KMS-11 (cell line): ENCODE results near the gene FAM210A.
A peak's percentile ranks its signal among the peaks of the same experiment; 100 is the strongest.

Experiments used
- H2AFZ ChIP-seq: fragments of 200-600 bp; sonication (generic); 2 replicates; pipeline ENCODE4 v1.6.1; 2016; ENCODE audit warnings: antibody characterized with exemption, mixed run types, low read depth
- H3K27ac ChIP-seq: fragments of 200-600 bp; sonication (generic); 2 replicates; pipeline ENCODE4 v1.6.1; 2016; ENCODE audit warnings: mild to moderate bottlenecking, mixed run types
- H3K27me3 ChIP-seq: fragments of 200-600 bp; sonication (generic); 2 replicates; pipeline ENCODE4 v1.6.1; 2017; ENCODE audit warnings: mild to moderate bottlenecking, low read depth, mixed run types, moderate library complexity; ENCODE audit not compliant: insufficient read depth
- H3K36me3 ChIP-seq: fragments of 200-600 bp; sonication (generic); 2 replicates; pipeline ENCODE4 v1.6.1; 2017; ENCODE audit warnings: mild to moderate bottlenecking, mixed run types; ENCODE audit not compliant: insufficient read depth
- H3K4me1 ChIP-seq: fragments of 200-600 bp; sonication (generic); 2 replicates; pipeline ENCODE4 v1.6.1; 2016; ENCODE audit warnings: mild to moderate bottlenecking, low read depth, mixed run types; ENCODE audit not compliant: poor library complexity, severe bottlenecking
- H3K4me2 ChIP-seq: fragments of 200-600 bp; sonication (generic); 2 replicates; pipeline ENCODE4 v1.7.0; 2016; ENCODE audit warnings: mild to moderate bottlenecking, mixed run types
- H3K4me3 ChIP-seq: fragments of 200-600 bp; sonication (generic); IDR thresholded peaks from 2 replicates; pipeline ENCODE4 v1.6.1; 2017; ENCODE audit warnings: low read depth, low read length, mixed read lengths; ENCODE audit not compliant: insufficient read depth
- H3K79me2 ChIP-seq: fragments of 200-600 bp; sonication (generic); 2 replicates; pipeline ENCODE4 v1.6.1; 2016; ENCODE audit warnings: low read depth, mixed run types; ENCODE audit not compliant: insufficient read depth
- H3K9ac ChIP-seq: fragments of 200-600 bp; sonication (generic); 2 replicates; pipeline ENCODE4 v1.6.1; 2016; ENCODE audit warnings: mild to moderate bottlenecking, mixed run types
- H4K20me1 ChIP-seq: fragments of 200-600 bp; sonication (generic); 2 replicates; pipeline ENCODE4 v1.6.1; 2016; ENCODE audit warnings: mild to moderate bottlenecking, mixed run types; ENCODE audit not compliant: insufficient read depth
- CTCF ChIP-seq: fragments of 200-600 bp; sonication (generic); conservative IDR thresholded peaks from 2 replicates; pipeline ENCODE4 v1.6.1; 2017; ENCODE audit warnings: low read depth, mild to moderate bottlenecking, antibody characterized with exemption, low read length, moderate library complexity, mixed read lengths

The FAM210A gene

GRCh38 chr18:13725566-13726231, 659 bp downstream of the FAM210A start:
- no peaks in the 10 kb centered on the region for H3K36me3 ChIP-seq
- TF ChIP-seq CTCF: no peak
- H3K4me3 ChIP-seq: peak overlapping the region; percentile 35
- peak overlapping the region; percentile 84 for H2AFZ ChIP-seq
- H4K20me1 ChIP-seq: no peaks in the 10 kb centered on the region; the same call in 1 of the 2 replicates
- H3K4me2 ChIP-seq: peak overlapping the region; percentile 71
- peak overlapping the region; percentile 82 for H3K27ac ChIP-seq
- peaks cover 29% of the 10 kb centered on the region for H3K4me1 ChIP-seq
- H3K9ac ChIP-seq: peak overlapping the region; percentile 90
- H3K79me2 ChIP-seq: peaks cover 78% of the 10 kb centered on the region
- no peaks in the 10 kb centered on the region for H3K27me3 ChIP-seq

GRCh38 chr18:13720847-13721246, 5.5 kb downstream of the FAM210A start:
- Histone ChIP-seq H3K4me1 (peaks cover 10% of the 10 kb centered on the region), H3K4me2 (no peak overlapping the region), H2AFZ (no peak overlapping the region), H3K4me3 (no peak overlapping the region), H3K36me3 (no peaks in the 10 kb centered on the region), H3K9ac (no peak overlapping the region), H3K27me3 (no peaks in the 10 kb centered on the region), H3K79me2 (peaks cover 74% of the 10 kb centered on the region; the same call in 1 of the 2 replicates), H3K27ac (no peak overlapping the region), H4K20me1 (no peaks in the 10 kb centered on the region; the same call in 1 of the 2 replicates)
- TF ChIP-seq CTCF: no peak

GRCh38 chr18:13720123-13720522, 6.2 kb downstream of the FAM210A start:
- H3K79me2 ChIP-seq: peaks cover 67% of the 10 kb centered on the region; the same call in 1 of the 2 replicates
- H3K4me2 ChIP-seq: no peak overlapping the region
- no peaks in the 10 kb centered on the region for H3K27me3 ChIP-seq
- no peak overlapping the region for H3K27ac ChIP-seq
- H2AFZ ChIP-seq: no peak overlapping the region
- no peak for TF ChIP-seq CTCF
- no peaks in the 10 kb centered on the region; the same call in 1 of the 2 replicates for H4K20me1 ChIP-seq
- no peak overlapping the region for H3K4me3 ChIP-seq
- no peak overlapping the region for H3K9ac ChIP-seq
- H3K36me3 ChIP-seq: no peaks in the 10 kb centered on the region
- H3K4me1 ChIP-seq: peaks cover 8% of the 10 kb centered on the region

GRCh38 chr18:13716916-13717315, 9.4 kb downstream of the FAM210A start:
- no peaks in the 10 kb centered on the region for H3K36me3 ChIP-seq
- no peak overlapping the region for H3K4me3 ChIP-seq
- no peaks in the 10 kb centered on the region for H3K4me1 ChIP-seq
- no peak overlapping the region for H3K9ac ChIP-seq
- no peaks in the 10 kb centered on the region for H3K27me3 ChIP-seq
- peaks cover 48% of the 10 kb centered on the region; the same call in 1 of the 2 replicates for H3K79me2 ChIP-seq
- H3K4me2 ChIP-seq: no peak overlapping the region
- no peaks in the 10 kb centered on the region for H4K20me1 ChIP-seq
- H3K27ac ChIP-seq: no peak overlapping the region
- H2AFZ ChIP-seq: no peak overlapping the region
- TF ChIP-seq CTCF: no peak
